ENCODE data around the gene VWF.

The VWF gene

GRCh38 chr12:5973461-5974115 is 150.9 kb downstream of the VWF start:
- no peak for DNase-seq

- no peak for DNase-seq
These were observed 152.1 kb downstream of the VWF start for GRCh38 chr12:5972387-5972786.

DNA sequence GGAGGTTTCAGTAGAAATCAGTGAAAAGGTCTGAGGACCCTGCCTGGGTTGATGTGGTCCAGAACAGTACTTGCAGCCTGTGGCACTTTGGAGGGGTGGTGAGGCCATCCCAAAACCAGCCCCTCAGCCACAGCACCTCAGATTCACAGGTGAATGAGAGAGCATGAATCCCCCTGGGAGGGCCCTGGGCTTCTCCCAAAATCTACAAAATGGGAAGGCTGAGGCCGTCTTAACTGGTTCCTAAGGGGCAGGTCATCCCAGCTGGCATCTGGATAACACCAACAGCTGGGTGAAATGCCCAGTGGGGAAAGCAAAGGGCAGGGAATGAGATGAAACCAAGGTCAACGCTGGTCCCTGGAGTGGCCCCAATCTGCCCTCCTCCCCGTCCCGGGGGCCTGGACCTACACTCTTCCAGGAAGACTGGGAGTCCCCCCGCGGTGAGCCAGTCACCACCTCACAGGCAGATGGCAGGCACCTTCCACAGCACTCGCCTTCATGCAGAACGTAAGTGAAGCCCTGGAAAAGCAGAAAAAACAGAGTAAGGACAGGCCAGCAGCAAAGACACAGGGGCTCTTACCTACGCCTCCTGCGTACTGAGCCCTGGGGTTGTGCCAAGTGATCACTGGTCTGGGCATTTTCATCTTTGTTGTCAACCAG is 153.1 kb downstream of the VWF start:
- no peak for DNase-seq

DNA sequence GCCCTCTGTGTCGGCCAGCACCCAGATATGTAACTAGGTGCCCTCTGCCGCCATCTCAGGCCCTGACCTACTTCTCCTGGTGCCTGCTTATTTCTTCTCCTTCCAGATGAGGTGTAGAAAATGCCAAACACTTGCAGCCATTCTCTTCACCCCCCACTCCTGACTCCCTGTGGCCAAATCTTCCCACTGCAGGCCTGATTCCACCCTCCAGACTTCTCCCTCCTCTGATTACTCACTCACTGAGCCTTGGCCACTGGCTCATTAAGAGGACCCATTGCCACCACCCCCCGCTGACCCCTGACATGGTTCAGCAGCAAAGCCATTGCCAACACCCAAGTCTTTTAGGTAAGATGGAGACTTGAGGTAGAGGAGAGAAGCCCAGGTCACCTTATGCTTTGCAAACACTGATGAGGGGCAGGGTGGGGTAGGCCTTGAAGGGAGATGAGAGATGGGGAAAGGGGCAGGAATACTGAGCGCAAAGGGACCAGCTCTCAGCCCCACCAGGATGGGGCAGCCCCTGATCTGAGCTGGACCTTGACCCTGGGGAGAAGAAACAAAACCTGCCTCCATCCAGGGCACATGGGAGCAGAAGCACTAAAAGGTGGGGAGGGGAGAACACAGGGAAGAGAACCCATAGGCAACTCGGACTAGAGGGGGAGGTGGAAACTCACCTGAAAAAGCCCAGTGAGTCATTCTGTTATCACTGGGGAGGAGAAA is 154.3 kb downstream of the VWF start:
- DNase-seq, result no peak

GRCh38 chr12:5969156-5969973 is 155.1 kb downstream of the VWF start:
- no peak for DNase-seq

- no peak for DNase-seq
These were observed 156.6 kb downstream of the VWF start for GRCh38 chr12:5967645-5968415.

GRCh38 chr12:5966486-5967095 is 157.9 kb downstream of the VWF start:
- no peak for DNase-seq

DNA sequence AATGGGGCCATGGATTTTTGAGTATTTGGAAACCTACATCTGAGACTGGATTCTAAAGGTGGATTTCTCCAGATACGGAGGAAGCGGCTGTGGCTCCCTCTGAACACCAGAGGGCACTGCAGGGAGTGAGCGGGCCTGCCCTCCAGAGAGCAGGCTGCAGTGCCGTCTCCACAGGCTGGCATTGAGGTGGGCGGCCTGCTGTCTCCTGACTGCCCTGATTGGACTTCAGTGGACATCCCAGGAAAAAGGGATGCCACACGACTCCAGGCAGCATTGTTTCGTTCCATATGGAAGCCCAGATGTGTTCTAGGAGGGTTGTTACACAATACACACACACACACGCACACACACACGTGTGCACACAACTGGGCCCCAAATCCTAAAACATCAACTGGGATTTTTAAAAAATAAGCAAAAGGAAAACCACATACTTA is 158.5 kb downstream of the VWF start:
- peak in 2 of 4 experiments; percentile 11 to 16 for DNase-seq

DNA sequence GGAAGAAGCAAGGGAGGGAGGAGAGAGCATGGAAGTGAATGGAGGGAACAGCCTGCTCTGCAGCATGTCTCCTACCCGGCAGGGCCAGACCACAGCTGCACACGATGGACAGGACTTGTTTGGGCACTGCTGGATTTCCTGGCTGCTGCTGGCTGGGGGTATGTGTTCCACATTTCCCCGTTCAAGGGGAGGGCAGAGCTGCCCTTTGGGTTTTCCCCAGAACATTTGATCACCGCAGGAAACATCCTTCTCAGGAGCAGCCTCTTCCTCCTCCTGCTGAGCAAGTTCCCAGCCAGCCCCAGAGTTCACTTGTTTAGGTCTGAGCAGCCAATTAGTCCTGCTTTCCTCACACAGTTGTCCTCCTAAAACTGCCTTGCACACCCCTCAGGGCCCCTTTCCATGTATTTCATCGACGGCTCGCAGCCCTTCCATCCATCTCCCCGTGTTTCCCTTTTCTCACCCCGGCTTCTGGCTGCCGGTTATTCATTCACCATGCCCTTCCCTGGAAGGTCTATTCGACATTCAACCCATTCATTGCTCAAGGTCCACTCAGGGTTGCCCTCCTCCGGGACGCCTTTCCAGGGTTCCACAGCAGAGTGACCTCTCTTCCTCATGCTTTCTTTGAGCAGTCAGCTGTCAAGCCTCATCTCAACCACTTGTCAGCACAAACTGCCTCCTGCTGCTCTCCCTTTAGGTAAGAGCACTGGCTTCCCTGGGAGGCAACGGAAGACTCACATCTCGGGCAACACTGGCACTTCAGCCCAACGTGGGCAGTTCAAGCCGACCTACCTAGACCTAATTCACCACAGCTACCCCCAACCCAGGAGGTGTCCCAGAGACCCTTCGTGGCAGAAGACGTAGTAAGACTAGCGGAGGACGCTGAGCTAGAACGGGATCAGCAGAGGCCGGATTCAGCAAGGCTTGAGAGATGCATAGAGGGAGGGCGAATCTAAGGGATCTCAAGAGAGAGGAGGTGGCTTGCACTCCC is 159.3 kb downstream of the VWF start:
- DNase-seq, result no peak

- no peak for DNase-seq
These were observed 161.0 kb downstream of the VWF start for GRCh38 chr12:5963515-5963914.

DNA sequence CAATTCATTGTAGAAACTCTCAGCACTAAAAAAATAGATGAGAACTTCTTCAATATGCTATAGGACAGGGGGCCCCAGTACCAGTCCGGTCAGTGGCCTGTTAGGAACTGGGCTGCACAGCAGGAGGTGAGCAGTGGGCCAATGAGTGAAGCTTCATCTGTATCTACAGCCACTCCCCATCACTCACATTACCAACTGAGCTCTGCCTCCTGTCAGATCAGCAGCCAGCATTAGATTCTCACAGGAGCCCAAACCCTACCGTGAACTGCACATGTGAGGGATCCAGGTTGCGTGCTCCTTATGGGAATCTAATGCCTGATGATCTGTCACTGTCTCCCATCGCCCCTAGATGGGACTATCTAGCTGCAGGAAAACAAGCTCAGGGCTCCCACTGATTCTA is 163.7 kb downstream of the VWF start:
- DNase-seq, result no peak

DNA sequence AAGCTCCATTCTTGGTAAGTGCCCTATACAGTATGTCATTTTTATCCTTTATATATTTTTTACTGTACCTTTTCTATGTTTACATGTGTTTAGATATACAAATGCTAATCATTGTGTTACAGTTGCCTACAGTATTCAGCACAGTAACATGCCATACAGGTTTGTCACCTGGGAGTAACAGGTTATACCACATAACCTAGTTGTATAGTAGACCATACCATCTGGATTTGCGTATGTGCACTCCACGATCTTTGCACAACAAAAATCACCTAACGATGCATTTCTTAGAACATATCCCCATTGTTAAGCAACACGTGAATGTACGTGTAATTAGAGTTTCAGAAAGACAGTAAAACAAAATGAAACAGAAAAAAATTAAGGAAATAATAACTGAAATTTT is 167.5 kb downstream of the VWF start:
- no peak for DNase-seq

DNA sequence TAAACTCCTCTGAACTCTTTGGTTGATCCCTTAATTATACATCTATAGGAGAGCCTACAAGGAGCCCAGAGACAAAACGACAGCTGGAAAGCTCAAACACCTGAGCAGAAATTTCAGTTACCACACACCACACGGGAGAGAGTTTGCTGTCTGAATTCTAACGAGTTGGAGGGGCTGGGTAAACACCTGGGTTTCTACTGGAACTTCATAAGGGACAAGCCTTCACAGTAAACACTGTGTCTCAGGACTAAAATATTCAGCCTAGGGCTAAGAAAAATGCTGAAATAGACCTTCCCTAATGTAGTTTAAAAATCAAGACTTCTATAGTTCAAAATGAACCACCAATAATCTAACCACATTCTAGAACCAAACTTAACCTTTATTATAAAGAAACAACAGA is 169.8 kb downstream of the VWF start:
- no peak for DNase-seq

GRCh38 chr12:5953835-5954586 is 170.5 kb downstream of the VWF start:
- DNase-seq, result no peak

- DNase-seq, result no peak
These were observed 172.4 kb downstream of the VWF start for GRCh38 chr12:5952031-5952430.

DNA sequence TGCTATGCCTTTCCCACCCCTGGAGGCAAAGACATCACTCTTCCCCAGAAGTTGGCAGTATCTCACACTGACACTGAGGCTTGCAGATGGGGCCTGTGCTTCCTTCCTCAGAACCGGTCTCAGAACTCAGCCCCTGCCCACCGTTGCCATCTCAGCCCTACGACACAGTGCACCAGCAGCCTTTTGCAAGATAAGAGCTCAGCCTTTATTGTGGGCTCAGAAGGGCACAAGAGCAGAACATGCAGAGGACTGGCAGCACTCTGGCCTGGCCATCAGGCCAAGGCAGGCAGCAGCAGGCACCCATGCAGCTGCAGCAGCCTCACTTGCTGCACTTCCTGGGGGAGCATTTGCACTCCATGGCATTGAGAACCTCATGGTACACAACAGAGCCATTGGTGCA is 175.8 kb downstream of the VWF start:
- no peak for DNase-seq

DNA sequence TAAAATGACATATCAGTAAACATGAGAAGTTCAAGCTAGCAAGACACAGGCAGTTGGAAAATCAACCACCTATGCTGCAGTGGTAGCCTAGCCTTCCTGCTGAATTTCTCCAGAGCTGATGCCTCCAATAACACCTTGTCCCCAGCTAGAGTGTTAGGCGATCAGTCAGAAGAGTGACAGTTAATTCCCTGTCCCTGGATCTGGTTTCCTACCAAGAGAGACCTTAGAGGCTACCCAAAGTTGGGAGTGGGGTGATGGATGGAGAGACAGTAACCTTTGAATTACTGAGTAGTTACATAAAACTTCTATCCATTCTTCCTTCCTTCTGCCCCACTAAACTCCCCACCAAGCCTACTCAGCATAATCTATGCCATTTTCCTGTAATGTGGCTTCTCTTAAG is 177.5 kb downstream of the VWF start:
- DNase-seq, result no peak

GRCh38 chr12:5946388-5946787 is 178.1 kb downstream of the VWF start:
- DNase-seq, result no peak

DNA sequence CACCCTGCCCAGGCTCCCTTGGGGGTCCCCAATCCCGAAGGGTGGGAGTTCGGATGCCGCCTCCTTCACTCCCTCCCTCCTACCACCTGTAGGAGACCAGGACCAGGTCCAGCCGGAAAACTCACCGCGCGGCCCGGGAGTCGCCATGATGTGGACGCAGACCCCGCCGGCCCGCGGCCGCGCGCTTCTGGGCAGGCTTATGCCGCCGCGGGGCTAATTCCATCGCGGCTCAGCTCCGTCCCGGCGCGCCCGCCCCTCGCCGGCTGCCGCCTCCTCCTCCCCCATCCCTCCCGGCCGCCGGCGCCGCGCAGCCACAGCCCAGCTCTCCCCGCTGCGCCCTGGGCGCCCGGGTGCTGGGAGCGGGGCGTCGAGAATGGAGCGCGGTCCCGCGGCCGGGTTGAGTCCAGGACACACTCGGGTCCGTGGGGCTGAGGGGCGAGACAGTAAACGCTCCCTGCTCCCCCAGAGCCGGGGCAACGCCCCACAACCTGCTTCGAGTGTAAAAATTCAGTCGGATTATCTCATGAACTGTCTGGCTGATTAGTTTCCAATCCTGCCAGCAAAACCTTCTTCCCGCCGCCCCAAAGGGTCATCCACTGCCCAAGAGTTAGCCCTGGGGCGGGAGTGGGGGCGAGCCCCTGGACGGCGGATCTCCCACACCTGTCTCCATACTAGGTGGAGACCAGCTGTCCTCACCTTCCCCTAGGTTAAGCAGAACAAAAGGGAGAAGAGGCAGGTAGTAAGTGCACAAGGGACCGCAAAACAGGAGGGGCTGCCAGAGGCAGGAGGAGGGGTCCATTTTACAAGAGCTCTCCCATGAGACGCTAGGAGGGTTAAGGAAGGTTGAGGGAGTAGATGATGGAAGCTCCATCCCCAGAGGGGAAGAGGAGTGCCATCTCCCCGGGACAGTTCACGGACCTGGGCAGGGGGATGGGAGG is 179.1 kb downstream of the VWF start, which contains the start of gene ANO2:
ANO2 (minus strand) TSS at position 189 of the 938 bp plus-strand sequence; CDS start at position 147, 42 bp downstream.
- no peak for DNase-seq

Data from activated naive CD4-positive, alpha-beta T cell (primary cell).